PC-9 (cell line): ENCODE data around the gene SNRPD3. TPM values are rescaled to one million over a fixed set of nuclear protein-coding genes. Genes with fewer than 3 reads are reported as not detected.

ENCODE experiments used
- BruUV-seq: library from RNA; stranded (reverse); fragments of 400-500 nt; replicated peaks from 2 replicates; lab custom pipeline; 2021; lab: Mats Ljungman, UMichigan
- CTCF ChIA-PET: fragments of 300-600 bp; sonication (Branson Sonifier 250); formaldehyde crosslinking; loops from one replicate; lab custom pipeline; 2022; ENCODE audit warnings: antibody characterized with exemption; lab: Charles Lee
- POLR2A ChIA-PET: fragments of 300-600 bp; sonication (Branson Sonifier 250); formaldehyde crosslinking; loops from one replicate; lab custom pipeline; 2022; ENCODE audit warnings: antibody characterized with exemption; ENCODE audit not compliant: unreplicated experiment; lab: Charles Lee
- DNase-seq, 2 experiments: peaks; one replicate each; pipeline versions ENCODE4 v3.0.0 to v3.0.0-alpha.2; 2015 to 2022; ENCODE audit warnings: mixed read lengths in 1 of 2
- H2AFZ ChIP-seq: fragments of 200-600 bp; sonication (generic); 2 replicates; pipeline ENCODE4 v1.8.1; 2017; ENCODE audit warnings: antibody characterized with exemption
- H3F3A ChIP-seq: fragments of 200-600 bp; sonication (generic); 2 replicates; pipeline ENCODE4 v1.8.1; 2017; ENCODE audit warnings: antibody characterized with exemption, mild to moderate bottlenecking, low read depth; ENCODE audit not compliant: insufficient read depth
- H3K27ac ChIP-seq: fragments of 200-600 bp; sonication (generic); 2 replicates; pipeline ENCODE4 v1.6.1; 2016; ENCODE audit warnings: mixed run types
- H3K27me3 ChIP-seq: fragments of 200-600 bp; sonication (generic); 2 replicates; pipeline ENCODE4 v1.6.1; 2016; ENCODE audit warnings: low read depth, mixed run types; ENCODE audit not compliant: insufficient read depth
- H3K36me3 ChIP-seq: fragments of 200-600 bp; sonication (generic); 2 replicates; pipeline ENCODE4 v1.6.1; 2016; ENCODE audit warnings: low read depth, mixed run types
- H3K4me1 ChIP-seq: fragments of 200-600 bp; sonication (generic); replicated peaks from 2 replicates; pipeline ENCODE4 v1.6.1; 2016; ENCODE audit warnings: mixed run types; ENCODE audit not compliant: insufficient read depth
- H3K4me2 ChIP-seq: fragments of 200-600 bp; sonication (generic); 2 replicates; pipeline ENCODE4 v1.6.1; 2017; ENCODE audit warnings: mixed run types
- H3K4me3 ChIP-seq: fragments of 200-600 bp; sonication (generic); 2 replicates; pipeline ENCODE4 v1.6.1; 2016; ENCODE audit warnings: mixed run types
- H3K79me2 ChIP-seq: fragments of 200-600 bp; sonication (generic); 2 replicates; pipeline ENCODE4 v1.6.1; 2017; ENCODE audit warnings: low read depth, mixed run types
- H3K9me2 ChIP-seq: fragments of 200-600 bp; sonication (generic); 2 replicates; pipeline ENCODE4 v1.8.1; 2017; ENCODE audit warnings: mild to moderate bottlenecking; ENCODE audit not compliant: insufficient read depth
- H3K9me3 ChIP-seq: fragments of 200-600 bp; sonication (generic); 2 replicates; pipeline ENCODE4 v1.8.1; 2016; ENCODE audit warnings: low read depth; ENCODE audit not compliant: insufficient read depth
- H4K20me1 ChIP-seq: fragments of 200-600 bp; sonication (generic); 2 replicates; pipeline ENCODE4 v1.8.1; 2017; ENCODE audit not compliant: insufficient read depth
- CTCF ChIP-seq: fragments of 200-600 bp; sonication (generic); conservative IDR thresholded peaks from 2 replicates; pipeline ENCODE4 v1.6.1; 2017; ENCODE audit warnings: mixed run types, antibody characterized with exemption, mild to moderate bottlenecking, moderate library complexity
- EZH2 ChIP-seq: fragments of 200-600 bp; sonication (generic); IDR thresholded peaks from 2 replicates; pipeline ENCODE4 v1.8.0; 2017; ENCODE audit warnings: antibody characterized with exemption, low read depth
- intact Hi-C: fragments of 100-400 bp; cut with micrococcal nuclease; formaldehyde crosslinking; loops from one replicate; pipeline ENCODE4 v1.10.0; 2022; ENCODE audit not compliant: unreplicated experiment
- total RNA-seq: library from RNA; stranded (reverse); gene quantifications from 2 replicates; pipeline ENCODE4 v1.2.3, GENCODE V29; 2021

The SNRPD3 gene
- total RNA-seq, 1 experiment from 2014 or later = 117 TPM

DNA sequence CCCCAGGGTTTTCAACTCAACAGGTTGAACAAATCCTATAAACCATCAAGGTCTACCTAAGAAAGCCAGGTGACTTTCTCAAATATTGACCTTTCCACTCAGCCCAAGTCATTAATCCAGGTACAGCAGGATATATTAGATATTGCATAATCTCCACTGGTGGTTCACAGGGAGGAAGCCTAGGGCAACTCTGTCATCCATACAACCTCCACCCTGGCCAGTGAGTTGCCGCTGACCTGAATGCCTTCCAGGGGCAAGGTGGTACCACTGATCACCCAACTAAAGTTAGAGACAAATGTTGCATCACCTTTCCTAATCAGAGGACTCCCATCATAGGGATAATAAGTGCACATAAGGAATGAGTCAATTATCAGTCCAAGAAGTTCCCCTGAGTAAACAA, 23.7 kb upstream of the SNRPD3 start:
- TF ChIP-seq CTCF (no peak), EZH2 (no peak)
- H4K20me1 ChIP-seq = peaks cover 3% of the 10 kb centered on the region; the same call in 1 of the 2 replicates
- no peaks in the 10 kb centered on the region for H3K9me3 ChIP-seq
- no peaks in the 10 kb centered on the region for H3K36me3 ChIP-seq
- peaks cover 40% of the 10 kb centered on the region for H3K4me1 ChIP-seq
- no peaks in the 10 kb centered on the region for H3K79me2 ChIP-seq
- ChIA-PET CTCF (no interaction called here), POLR2A (no interaction called here)
- no peak overlapping the region for H3K4me3 ChIP-seq
- H3K27me3 ChIP-seq = no peaks in the 10 kb centered on the region
- intact Hi-C loops = no loop called here
- H3K4me2 ChIP-seq = peak overlapping the region; percentile 34; the same call in 1 of the 2 replicates
- no peak overlapping the region for H3K27ac ChIP-seq
- BruUV-seq = no TSS peak
- no peaks in the 10 kb centered on the region for H3K9me2 ChIP-seq
- peaks cover 36% of the 10 kb centered on the region for H3F3A ChIP-seq
- DNase-seq = peak in 1 of 2 experiments; percentile 82
- no peak overlapping the region for H2AFZ ChIP-seq

DNA sequence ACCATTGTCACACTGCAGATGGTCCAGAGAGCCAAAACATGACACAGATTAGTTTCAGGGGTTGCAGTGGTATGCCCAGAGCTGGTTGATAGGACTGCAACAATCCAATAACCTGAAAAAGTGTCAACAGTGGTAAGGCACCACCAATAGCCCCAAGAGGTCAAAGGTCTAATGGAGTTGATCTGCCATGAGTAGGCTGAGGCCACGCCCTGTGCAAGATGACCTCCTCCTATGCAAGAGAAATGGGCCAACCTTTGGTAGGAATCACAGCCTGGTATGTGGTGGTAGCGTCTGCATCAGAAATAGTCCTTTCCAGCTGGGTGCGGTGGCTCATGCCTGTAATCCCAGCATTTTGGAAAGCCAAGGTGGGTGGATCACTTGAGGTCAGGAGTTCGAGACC, 20.5 kb upstream of the SNRPD3 start:
- Histone ChIP-seq H3K4me1 (peaks cover 40% of the 10 kb centered on the region), H2AFZ (no peak overlapping the region)

DNA sequence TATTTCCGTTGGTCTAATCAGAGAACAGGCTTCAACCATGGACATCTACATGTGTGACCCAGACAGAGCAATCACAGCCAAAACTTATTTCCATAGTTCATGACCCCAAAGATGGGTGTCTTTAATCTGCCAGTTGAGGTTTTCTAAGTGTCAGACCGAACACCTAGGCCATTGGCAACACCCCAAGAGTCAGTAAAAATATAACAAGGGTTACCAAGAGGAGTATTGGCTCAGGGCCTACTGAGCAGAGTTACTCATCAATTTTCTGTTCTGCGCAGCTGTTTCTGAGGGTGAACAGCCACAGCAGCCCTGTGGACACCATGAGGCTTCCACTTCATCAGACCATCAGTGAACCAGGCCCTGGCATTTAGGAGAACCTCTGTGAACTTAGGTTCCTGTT, 19.7 kb upstream of the SNRPD3 start:
- H3K79me2 ChIP-seq = no peaks in the 10 kb centered on the region
- no TSS peak for BruUV-seq
- no peaks in the 10 kb centered on the region for H3K9me3 ChIP-seq
- no peak for DNase-seq
- H3K4me2 ChIP-seq = no peak overlapping the region
- no peak for TF ChIP-seq CTCF
- TF ChIP-seq EZH2 = no peak
- H3K4me3 ChIP-seq = no peak overlapping the region
- no peaks in the 10 kb centered on the region for H3K27me3 ChIP-seq
- H4K20me1 ChIP-seq = no peaks in the 10 kb centered on the region
- no peak overlapping the region for H3K27ac ChIP-seq
- no peak overlapping the region for H2AFZ ChIP-seq
- ChIA-PET CTCF (interaction anchor here (0.6 kb wide), 1 partner anchor 11 kb away, joined by 3 read pairs; no protein-coding TSS in a partner anchor), POLR2A (no interaction called here)
- peaks cover 34% of the 10 kb centered on the region for H3K4me1 ChIP-seq
- intact Hi-C loops = no loop called here
- H3K36me3 ChIP-seq = no peaks in the 10 kb centered on the region
- peaks cover 27% of the 10 kb centered on the region for H3F3A ChIP-seq
- H3K9me2 ChIP-seq = no peaks in the 10 kb centered on the region

More for the DNA sequence above, 20.5 kb upstream of the SNRPD3 start:
- Histone ChIP-seq H3K79me2 (no peaks in the 10 kb centered on the region), H3K4me2 (no peak overlapping the region), H3K27ac (no peak overlapping the region), H3K4me3 (no peak overlapping the region), H3K27me3 (no peaks in the 10 kb centered on the region), H3K9me3 (no peaks in the 10 kb centered on the region), H3K9me2 (no peaks in the 10 kb centered on the region), H3K36me3 (no peaks in the 10 kb centered on the region), H4K20me1 (peaks cover 3% of the 10 kb centered on the region; the same call in 1 of the 2 replicates), H3F3A (peaks cover 35% of the 10 kb centered on the region)
- ChIA-PET POLR2A (no interaction called here), CTCF (no interaction called here)
- intact Hi-C loops = no loop called here
- no peak for DNase-seq
- TF ChIP-seq EZH2 (no peak), CTCF (no peak)
- BruUV-seq = no TSS peak
